Tibial artery (tissue), 4 donors: ENCODE data around the gene MAP3K8.

Experiments
- DNase-seq, 2 donors: peaks; one replicate each; pipeline ENCODE4 v3.0.0-alpha.2; 2019
- H3K27ac ChIP-seq, 2 donors: fragments of 200-600 bp; sonication (generic) in 1 of 2; 1 replicate in 1 of 2; 2 replicates in 1 of 2; pipeline ENCODE4 v1.5.1; 2018 to 2019; ENCODE audit warnings: mild to moderate bottlenecking in 1 of 2
- H3K27me3 ChIP-seq, 2 donors: fragments of 200-600 bp; sonication (generic) in 1 of 2; one replicate each; pipeline versions ENCODE4 v1.5.1 to v1.6.0; 2016 to 2019
- H3K36me3 ChIP-seq, 3 donors: fragments of 200-600 bp; sonication (generic) in 2 of 3; one replicate each; pipeline ENCODE4 v1.5.1; 2016 to 2019; ENCODE audit warnings: mild to moderate bottlenecking in 2 of 3
- H3K4me1 ChIP-seq, 4 donors: fragments of 200-600 bp; sonication (generic) in 2 of 4; 1 replicate in 3 of 4; 2 replicates in 1 of 4; pipeline ENCODE4 v1.5.1; 2016 to 2019
- H3K4me3 ChIP-seq, 2 donors: fragments of 200-600 bp; sonication (generic) in 1 of 2; 1 replicate in 1 of 2; 2 replicates in 1 of 2; pipeline ENCODE4 v1.5.1; 2018 to 2019; ENCODE audit warnings: mild to moderate bottlenecking in 2 of 2
- H3K9me3 ChIP-seq, 3 donors: fragments of 200-600 bp; sonication (generic) in 1 of 3; one replicate each; pipeline ENCODE4 v1.5.1; 2016 to 2019
- CTCF ChIP-seq, 2 experiments: fragments of 200-600 bp in 1 of 2; fragments of 450-650 bp in 1 of 2; IDR thresholded peaks; one replicate each; pipeline ENCODE4 v1.5.1; 2017 to 2019; ENCODE audit warnings: antibody characterized with exemption in 2 of 2, mild to moderate bottlenecking in 1 of 2, moderate library complexity in 1 of 2
- intact Hi-C: fragments of 100-400 bp; cut with DNase I; formaldehyde crosslinking; loops from one replicate; pipeline ENCODE4 v1.15.0; 2023; ENCODE audit warnings: low total_unique reads

Gene MAP3K8

GRCh38 chr10:30488316-30488715, 54.3 kb downstream of the MAP3K8 start:
- no peak overlapping the region for H3K4me3 ChIP-seq
- no peaks in the 10 kb centered on the region for H3K4me1 ChIP-seq
- H3K9me3 ChIP-seq = peaks cover 0 to 4% (median 0%) of the 10 kb centered on the region in 3 donors
- no peak for TF ChIP-seq CTCF (IDR thresholded peaks at IDR 0.05)
- no peaks in the 10 kb centered on the region for H3K27me3 ChIP-seq
- intact Hi-C loops = no loop called here
- H3K36me3 ChIP-seq = no peaks in the 10 kb centered on the region
- no peak for DNase-seq
- H3K27ac ChIP-seq = no peak overlapping the region

GRCh38 chr10:30489346-30489745, 55.4 kb downstream of the MAP3K8 start:
- Histone ChIP-seq H3K4me1 (no peaks in the 10 kb centered on the region), H3K36me3 (no peaks in the 10 kb centered on the region), H3K9me3 (no peaks in the 10 kb centered on the region), H3K27me3 (no peaks in the 10 kb centered on the region), H3K4me3 (no peak overlapping the region), H3K27ac (no peak overlapping the region)
- no peak for TF ChIP-seq CTCF (IDR thresholded peaks at IDR 0.05)
- intact Hi-C loops = no loop called here
- DNase-seq = no peak

- Histone ChIP-seq H3K9me3 (no peaks in the 10 kb centered on the region), H3K4me3 (no peak overlapping the region), H3K27me3 (no peaks in the 10 kb centered on the region), H3K4me1 (no peaks in the 10 kb centered on the region), H3K27ac (no peak overlapping the region), H3K36me3 (no peaks in the 10 kb centered on the region)
- DNase-seq = no peak
- TF ChIP-seq CTCF (IDR thresholded peaks at IDR 0.05) = no peak
- intact Hi-C loops = no loop called here
Observed at GRCh38 chr10:30490289-30491000, 56.5 kb downstream of the MAP3K8 start.

- no peaks in the 10 kb centered on the region for H3K36me3 ChIP-seq
- DNase-seq = no peak
- H3K4me3 ChIP-seq = no peak overlapping the region
- H3K4me1 ChIP-seq = no peaks in the 10 kb centered on the region
- intact Hi-C loops = no loop called here
- H3K27me3 ChIP-seq = no peaks in the 10 kb centered on the region
- no peak overlapping the region for H3K27ac ChIP-seq
- TF ChIP-seq CTCF (IDR thresholded peaks at IDR 0.05) = no peak
- H3K9me3 ChIP-seq = no peaks in the 10 kb centered on the region
Observed at GRCh38 chr10:30491204-30491915, 57.4 kb downstream of the MAP3K8 start.

- Histone ChIP-seq H3K27me3 (no peaks in the 10 kb centered on the region), H3K4me1 (no peaks in the 10 kb centered on the region), H3K36me3 (no peaks in the 10 kb centered on the region), H3K27ac (no peak overlapping the region), H3K9me3 (no peaks in the 10 kb centered on the region), H3K4me3 (no peak overlapping the region)
- DNase-seq = no peak
- no peak for TF ChIP-seq CTCF (IDR thresholded peaks at IDR 0.05)
- intact Hi-C loops = no loop called here
Observed at GRCh38 chr10:30491916-30492515, 58.0 kb downstream of the MAP3K8 start.
